PFSK-1 (cell line): Measurements from ENCODE around the gene RELL1.

Experiments
- POLR2AphosphoS5 ChIP-seq: IDR thresholded peaks from 2 replicates; pipeline ENCODE4 v1.6.1; 2012; ENCODE audit warnings: low read depth, mild to moderate bottlenecking, control low read depth, low read length, moderate library complexity
- REST ChIP-seq, 2 experiments: IDR thresholded peaks; 2 replicates each; pipeline versions ENCODE4 v1.6.1 to v1.8.0; 2011 to 2012; ENCODE audit warnings: low read depth in 2 of 2, low read length in 2 of 2, control low read depth in 1 of 2, inconsistent platforms in 1 of 2, mild to moderate bottlenecking in 1 of 2, moderate library complexity in 1 of 2; ENCODE audit not compliant: insufficient read depth in 1 of 2
- SIN3A ChIP-seq: IDR thresholded peaks from 2 replicates; pipeline ENCODE4 v1.6.1; 2012; ENCODE audit warnings: mild to moderate bottlenecking, low read length, moderate library complexity, borderline replicate concordance; ENCODE audit not compliant: insufficient read depth
- TAF1 ChIP-seq: IDR thresholded peaks from 2 replicates; pipeline ENCODE4 v1.6.1; 2012; ENCODE audit warnings: low read length, control low read depth, borderline replicate concordance; ENCODE audit not compliant: insufficient read depth

DNA sequence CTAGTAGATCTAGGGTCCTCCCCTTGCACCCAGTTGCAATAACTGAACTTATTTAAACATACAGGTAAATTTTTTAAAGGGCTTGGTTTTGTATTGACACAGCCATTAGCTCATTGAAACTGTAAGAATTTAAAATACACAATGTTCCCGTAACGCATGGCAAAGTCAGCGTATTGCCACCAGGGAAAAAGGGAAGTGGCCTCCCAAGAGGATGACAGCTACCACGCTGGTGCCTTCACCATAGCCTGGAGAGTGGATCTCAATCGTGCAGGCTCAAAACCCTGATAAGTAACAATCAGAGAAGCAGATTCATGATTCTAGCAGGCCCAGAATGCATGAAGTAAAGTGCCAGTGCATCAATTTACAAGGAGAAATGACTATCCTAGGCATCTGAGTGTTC, 49.4 kb upstream of the RELL1 start:
- TF ChIP-seq REST (IDR thresholded peaks at IDR 0.05; ENCODE audit: insufficient read depth in 1 of 2, low read depth in 2 of 2, low read length in 2 of 2) (no peak), TAF1 (no peak), POLR2AphosphoS5 (no peak), SIN3A (no peak)
